Measurements from ENCODE around the gene GLS.
"Not testable (repeated sequence)": the region's sequence is repeated elsewhere in the genome, so short reads cannot be mapped to it uniquely, and the experiment has no call there.

GLS gene

GRCh38 chr2:190856985-190857384 lies 23.6 kb upstream of the GLS start:
- DNase-seq (ENCODE audit: low read depth): no peak

GRCh38 chr2:190858817-190859216 lies 21.8 kb upstream of the GLS start:
- DNase-seq (ENCODE audit: low read depth): no peak

- no peak for DNase-seq (ENCODE audit: low read depth)
Observed at GRCh38 chr2:190859347-190860297, 21.0 kb upstream of the GLS start.

- no peak for DNase-seq (ENCODE audit: low read depth)
Observed at GRCh38 chr2:190860985-190861680, 19.5 kb upstream of the GLS start.

- DNase-seq (ENCODE audit: low read depth): not testable (repeated sequence)
Observed at GRCh38 chr2:190862128-190862527, 18.5 kb upstream of the GLS start.

- no peak for DNase-seq (ENCODE audit: low read depth)
Observed at GRCh38 chr2:190862571-190862991, 18.0 kb upstream of the GLS start.

GRCh38 chr2:190863946-190864345 lies 16.7 kb upstream of the GLS start:
- no peak for DNase-seq (ENCODE audit: low read depth)

GRCh38 chr2:190864375-190864774 lies 16.2 kb upstream of the GLS start:
- DNase-seq (ENCODE audit: low read depth): no peak

GRCh38 chr2:190867212-190867611 lies 13.4 kb upstream of the GLS start:
- no peak for DNase-seq (ENCODE audit: low read depth)

- DNase-seq (ENCODE audit: low read depth): no peak
Observed at GRCh38 chr2:190867832-190868231, 12.8 kb upstream of the GLS start.

GRCh38 chr2:190869721-190870120 lies 10.9 kb upstream of the GLS start:
- DNase-seq (ENCODE audit: low read depth): no peak

- DNase-seq (ENCODE audit: low read depth): not testable (repeated sequence)
Observed at GRCh38 chr2:190873451-190873850, 7.2 kb upstream of the GLS start.

- no peak for DNase-seq (ENCODE audit: low read depth)
Observed at GRCh38 chr2:190875891-190876290, 4.7 kb upstream of the GLS start.

GRCh38 chr2:190876631-190877030 lies 4.0 kb upstream of the GLS start:
- DNase-seq (ENCODE audit: low read depth): no peak

GRCh38 chr2:190877436-190877835 lies 3.2 kb upstream of the GLS start:
- no peak for DNase-seq (ENCODE audit: low read depth)

GRCh38 chr2:190879474-190880377 lies 895 bp upstream of the GLS start:
- peak; percentile 27 for DNase-seq (ENCODE audit: low read depth)

- DNase-seq (ENCODE audit: low read depth): no peak
Observed at GRCh38 chr2:190881084-190881597, 520 bp downstream of the GLS start.

- DNase-seq (ENCODE audit: low read depth): peak; percentile 48
Observed at GRCh38 chr2:190881598-190882410, 1.2 kb downstream of the GLS start.

GRCh38 chr2:190882411-190882766 lies 1.8 kb downstream of the GLS start:
- no peak for DNase-seq (ENCODE audit: low read depth)

- DNase-seq (ENCODE audit: low read depth): no peak
Observed at GRCh38 chr2:190882856-190883582, 2.4 kb downstream of the GLS start.

Data from stimulated activated CD8-positive, alpha-beta memory T cell treated with anti-CD3 and anti-CD28 coated beads, Interleukin-15, amount 100 ng/mL, for 1 hour (primary cell).